ENCODE data around the gene NHEJ1.
A peak's percentile ranks its signal among the peaks of the same experiment; 100 is the strongest.

Gene NHEJ1

DNA sequence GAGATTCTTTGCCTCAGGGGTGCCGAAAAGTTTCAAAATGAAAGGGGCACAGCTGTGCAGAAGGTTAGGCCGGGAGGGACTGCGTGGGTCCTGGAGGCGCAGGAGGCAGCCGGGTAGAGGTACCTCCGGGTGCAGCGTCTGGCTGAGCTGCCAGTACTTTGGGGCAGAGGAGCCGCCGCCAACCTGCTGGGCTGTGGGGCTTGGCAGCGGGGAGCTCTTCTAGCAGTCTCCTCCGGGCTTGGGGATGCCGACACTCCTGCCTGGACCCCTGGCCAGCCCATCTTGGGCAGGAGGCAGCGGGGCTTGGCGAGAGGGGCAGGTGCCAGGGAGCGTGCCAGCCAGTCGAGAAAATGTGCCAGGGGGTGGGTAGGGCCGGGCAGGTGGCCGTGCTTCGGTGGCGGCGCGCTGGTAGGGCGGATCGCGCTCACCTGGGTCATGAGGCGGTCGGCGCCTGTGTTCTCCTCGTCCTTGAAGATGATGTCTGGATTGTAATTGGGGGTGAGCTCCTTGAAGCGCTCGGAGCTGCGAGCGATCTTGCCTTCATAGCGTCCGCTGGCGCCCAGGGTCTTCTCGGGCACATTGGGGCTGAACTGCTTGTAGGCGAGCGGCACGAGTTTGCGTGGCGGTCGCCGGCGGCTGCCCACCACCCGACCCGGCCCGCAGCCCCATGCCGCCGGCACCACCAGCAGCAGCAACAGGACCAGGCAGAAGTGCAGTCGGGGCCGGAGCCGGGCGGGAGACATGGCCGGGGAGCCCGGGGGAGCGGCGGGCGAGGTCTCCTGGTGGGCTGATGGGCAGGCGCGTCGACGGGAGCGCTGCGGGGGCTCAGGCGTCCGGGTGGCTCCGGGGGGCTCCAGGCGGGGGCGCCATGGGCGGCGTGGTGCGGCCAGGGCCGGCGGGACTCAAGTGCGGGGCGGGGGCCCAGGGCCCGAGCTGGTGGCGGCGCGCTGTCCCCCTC is 100.6 kb downstream of the NHEJ1 start:
- TF ChIP-seq, protein P1, sequence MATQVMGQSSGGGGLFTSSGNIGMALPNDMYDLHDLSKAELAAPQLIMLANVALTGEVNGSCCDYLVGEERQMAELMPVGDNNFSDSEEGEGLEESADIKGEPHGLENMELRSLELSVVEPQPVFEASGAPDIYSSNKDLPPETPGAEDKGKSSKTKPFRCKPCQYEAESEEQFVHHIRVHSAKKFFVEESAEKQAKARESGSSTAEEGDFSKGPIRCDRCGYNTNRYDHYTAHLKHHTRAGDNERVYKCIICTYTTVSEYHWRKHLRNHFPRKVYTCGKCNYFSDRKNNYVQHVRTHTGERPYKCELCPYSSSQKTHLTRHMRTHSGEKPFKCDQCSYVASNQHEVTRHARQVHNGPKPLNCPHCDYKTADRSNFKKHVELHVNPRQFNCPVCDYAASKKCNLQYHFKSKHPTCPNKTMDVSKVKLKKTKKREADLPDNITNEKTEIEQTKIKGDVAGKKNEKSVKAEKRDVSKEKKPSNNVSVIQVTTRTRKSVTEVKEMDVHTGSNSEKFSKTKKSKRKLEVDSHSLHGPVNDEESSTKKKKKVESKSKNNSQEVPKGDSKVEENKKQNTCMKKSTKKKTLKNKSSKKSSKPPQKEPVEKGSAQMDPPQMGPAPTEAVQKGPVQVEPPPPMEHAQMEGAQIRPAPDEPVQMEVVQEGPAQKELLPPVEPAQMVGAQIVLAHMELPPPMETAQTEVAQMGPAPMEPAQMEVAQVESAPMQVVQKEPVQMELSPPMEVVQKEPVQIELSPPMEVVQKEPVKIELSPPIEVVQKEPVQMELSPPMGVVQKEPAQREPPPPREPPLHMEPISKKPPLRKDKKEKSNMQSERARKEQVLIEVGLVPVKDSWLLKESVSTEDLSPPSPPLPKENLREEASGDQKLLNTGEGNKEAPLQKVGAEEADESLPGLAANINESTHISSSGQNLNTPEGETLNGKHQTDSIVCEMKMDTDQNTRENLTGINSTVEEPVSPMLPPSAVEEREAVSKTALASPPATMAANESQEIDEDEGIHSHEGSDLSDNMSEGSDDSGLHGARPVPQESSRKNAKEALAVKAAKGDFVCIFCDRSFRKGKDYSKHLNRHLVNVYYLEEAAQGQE (IDR thresholded peaks at IDR 0.05; ENCODE audit: insufficient read depth in 1 of 2, low read depth in 2 of 2, low read length in 2 of 2): no peak
- TF ChIP-seq SIN3A (IDR thresholded peaks at IDR 0.05; ENCODE audit: borderline replicate concordance, insufficient read depth, low read length) (no peak), FOXP2 (optimal IDR thresholded peaks at IDR 0.05; ENCODE audit: borderline replicate concordance, extremely low read depth, extremely low read length, insufficient read depth) (no peak), TAF1 (IDR thresholded peaks at IDR 0.05; ENCODE audit: borderline replicate concordance, insufficient read depth, low read length) (no peak), POLR2AphosphoS5 (IDR thresholded peaks at IDR 0.05; ENCODE audit: low read depth, low read length) (no peak)

DNA sequence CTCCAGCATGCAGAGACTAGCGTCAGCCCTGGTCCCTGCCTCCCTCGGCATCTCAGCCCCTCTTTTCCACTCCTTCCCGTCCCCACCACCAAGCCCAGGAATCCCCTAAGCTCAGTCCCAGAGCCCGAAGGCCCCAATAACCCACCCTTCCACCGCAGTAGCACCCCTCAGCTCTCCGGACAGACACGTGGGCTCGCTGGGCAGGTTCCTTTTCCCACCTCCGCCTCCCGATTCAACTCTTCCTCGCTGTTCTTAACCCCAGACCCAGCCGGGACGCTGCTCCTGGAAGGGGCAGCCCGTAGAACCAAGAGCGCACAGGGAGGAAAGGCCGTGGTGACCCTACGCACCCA is 101.3 kb downstream of the NHEJ1 start:
- TF ChIP-seq SIN3A (IDR thresholded peaks at IDR 0.05; ENCODE audit: borderline replicate concordance, insufficient read depth, low read length): no peak
- TF ChIP-seq TAF1 (IDR thresholded peaks at IDR 0.05; ENCODE audit: borderline replicate concordance, insufficient read depth, low read length): no peak
- TF ChIP-seq FOXP2 (optimal IDR thresholded peaks at IDR 0.05; ENCODE audit: borderline replicate concordance, extremely low read depth, extremely low read length, insufficient read depth): no peak
- TF ChIP-seq POLR2AphosphoS5 (IDR thresholded peaks at IDR 0.05; ENCODE audit: low read depth, low read length): no peak
- TF ChIP-seq, protein P1 (IDR thresholded peaks at IDR 0.05; ENCODE audit: insufficient read depth in 1 of 2, low read depth in 2 of 2, low read length in 2 of 2): no peak

DNA sequence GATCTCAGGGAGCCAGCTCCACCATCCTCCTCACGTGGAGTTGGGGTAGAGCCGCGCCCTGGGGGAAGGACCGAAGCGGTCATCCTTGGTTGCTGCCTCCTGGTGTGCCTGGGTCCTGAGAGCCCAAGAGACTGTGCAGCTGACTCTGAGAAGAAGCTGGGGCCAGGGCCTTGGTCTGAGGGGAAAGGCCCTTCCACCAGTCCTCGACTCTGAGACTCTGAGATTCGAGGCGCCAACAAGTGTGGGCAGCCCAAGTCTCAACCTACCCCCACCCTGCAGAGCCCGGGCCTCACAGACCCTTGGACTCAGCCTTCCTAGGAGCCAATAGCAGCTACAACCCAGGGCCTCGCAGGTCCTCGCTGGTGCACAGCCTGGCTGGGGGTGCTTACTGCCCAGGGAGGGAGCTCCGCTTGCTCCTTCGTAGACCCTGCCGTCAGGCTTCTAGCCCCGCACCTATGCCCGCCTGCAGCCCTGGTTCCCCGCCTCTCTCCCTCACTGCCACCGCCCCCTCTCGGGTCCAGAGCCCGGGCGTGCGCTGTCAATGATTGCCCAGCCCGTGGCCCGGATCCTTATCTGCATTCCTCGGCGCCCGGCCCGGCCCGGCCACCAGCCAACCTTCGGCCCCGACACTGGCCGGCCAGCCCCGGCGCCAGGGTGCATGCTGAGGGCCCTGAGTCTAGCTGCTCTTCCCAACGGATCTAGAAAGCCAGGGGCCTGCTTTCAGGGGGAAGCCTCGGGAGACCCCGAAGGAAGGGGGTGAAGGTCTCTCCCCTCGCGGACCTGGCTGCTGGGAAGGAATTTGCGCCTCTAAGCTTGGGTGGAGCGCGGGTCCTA is 101.9 kb downstream of the NHEJ1 start:
- no peak for TF ChIP-seq SIN3A (IDR thresholded peaks at IDR 0.05; ENCODE audit: borderline replicate concordance, insufficient read depth, low read length)

DNA sequence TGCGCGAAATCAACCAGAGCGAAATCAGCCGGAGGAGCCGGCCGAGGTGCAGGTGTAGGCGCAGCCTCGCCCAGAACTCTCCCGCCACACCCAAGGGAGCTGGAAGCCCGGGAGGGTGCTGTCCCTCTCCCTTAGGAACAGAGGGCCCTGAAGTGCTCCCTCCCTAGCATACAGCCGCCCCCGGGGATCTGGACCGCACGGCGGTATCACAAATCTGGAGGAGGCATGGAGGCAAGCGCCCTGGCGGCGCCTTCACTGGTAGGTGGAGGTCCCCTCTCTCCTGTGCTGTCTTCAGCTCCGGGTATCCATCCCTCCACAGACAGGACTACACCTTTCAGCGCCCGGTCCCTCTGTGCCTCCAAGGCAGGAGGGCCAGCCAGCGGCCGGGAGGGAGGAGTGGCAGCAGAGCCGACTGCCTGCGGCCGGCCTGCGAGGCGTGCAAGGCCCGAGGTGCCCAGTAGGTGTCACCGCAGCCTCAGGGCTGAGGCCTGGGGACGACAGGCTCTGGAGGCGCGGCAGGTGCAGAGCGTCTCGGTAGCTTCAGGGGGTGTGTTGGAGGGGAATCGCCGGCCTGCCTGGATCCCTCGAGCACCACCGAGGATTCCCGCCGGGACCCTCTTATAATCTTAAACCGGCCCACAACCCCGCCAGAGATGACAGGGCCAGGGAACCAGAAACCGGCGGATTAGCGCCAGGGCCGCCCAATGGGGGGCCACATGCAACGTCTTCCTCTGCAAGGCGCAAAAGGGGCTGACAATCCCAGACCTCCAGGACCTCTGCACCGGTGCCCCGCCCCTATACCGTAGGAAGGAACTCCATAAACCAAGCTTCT is 102.7 kb downstream of the NHEJ1 start:
- TF ChIP-seq FOXP2 (optimal IDR thresholded peaks at IDR 0.05; ENCODE audit: borderline replicate concordance, extremely low read depth, extremely low read length, insufficient read depth): peak; percentile 73
- TF ChIP-seq, protein P1 (IDR thresholded peaks at IDR 0.05; ENCODE audit: insufficient read depth in 1 of 2, low read depth in 2 of 2, low read length in 2 of 2): no peak
